HFF-Myc (cell line): ENCODE data around the gene PCGF5.

Experiments used
- DNase-seq: peaks from one replicate; pipeline ENCODE4 v3.0.0-alpha.2; 2011; ENCODE audit warnings: low read depth; ENCODE audit errors: extremely low read depth
- H3K4me3 ChIP-seq: replicated peaks from 2 replicates; pipeline ENCODE4 v1.5.1; 2011; ENCODE audit warnings: low read depth, mild to moderate bottlenecking, control low read depth, low read length
- TF ChIP-seq, protein P1 (sequence below): IDR thresholded peaks from 2 replicates; pipeline ENCODE4 v1.5.1; 2012; ENCODE audit warnings: mild to moderate bottlenecking, low read depth, low read length, control low read depth; ENCODE audit errors: missing control alignments

The PCGF5 gene

DNA sequence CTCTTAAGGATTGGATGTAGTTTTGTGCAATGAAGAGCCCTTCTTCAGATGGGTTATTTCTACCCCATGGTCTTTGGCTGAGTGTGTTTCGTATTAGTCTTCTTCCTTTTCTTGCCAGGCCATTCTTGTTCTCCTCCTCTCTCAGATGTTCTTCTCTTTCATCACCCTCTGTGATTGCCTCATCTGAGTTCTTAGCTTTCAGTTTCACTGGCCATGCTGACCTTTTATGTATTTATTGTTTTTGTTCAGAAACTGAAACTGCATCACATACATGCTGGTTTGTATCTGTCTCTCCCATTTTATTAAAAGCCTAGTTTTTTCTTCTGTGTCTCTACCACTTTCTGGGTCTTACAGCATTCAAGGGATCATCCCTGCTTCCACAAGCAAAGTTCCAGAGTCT, 21.7 kb upstream of the PCGF5 start:
- no peak overlapping the region for H3K4me3 ChIP-seq
- DNase-seq, result no peak

DNA sequence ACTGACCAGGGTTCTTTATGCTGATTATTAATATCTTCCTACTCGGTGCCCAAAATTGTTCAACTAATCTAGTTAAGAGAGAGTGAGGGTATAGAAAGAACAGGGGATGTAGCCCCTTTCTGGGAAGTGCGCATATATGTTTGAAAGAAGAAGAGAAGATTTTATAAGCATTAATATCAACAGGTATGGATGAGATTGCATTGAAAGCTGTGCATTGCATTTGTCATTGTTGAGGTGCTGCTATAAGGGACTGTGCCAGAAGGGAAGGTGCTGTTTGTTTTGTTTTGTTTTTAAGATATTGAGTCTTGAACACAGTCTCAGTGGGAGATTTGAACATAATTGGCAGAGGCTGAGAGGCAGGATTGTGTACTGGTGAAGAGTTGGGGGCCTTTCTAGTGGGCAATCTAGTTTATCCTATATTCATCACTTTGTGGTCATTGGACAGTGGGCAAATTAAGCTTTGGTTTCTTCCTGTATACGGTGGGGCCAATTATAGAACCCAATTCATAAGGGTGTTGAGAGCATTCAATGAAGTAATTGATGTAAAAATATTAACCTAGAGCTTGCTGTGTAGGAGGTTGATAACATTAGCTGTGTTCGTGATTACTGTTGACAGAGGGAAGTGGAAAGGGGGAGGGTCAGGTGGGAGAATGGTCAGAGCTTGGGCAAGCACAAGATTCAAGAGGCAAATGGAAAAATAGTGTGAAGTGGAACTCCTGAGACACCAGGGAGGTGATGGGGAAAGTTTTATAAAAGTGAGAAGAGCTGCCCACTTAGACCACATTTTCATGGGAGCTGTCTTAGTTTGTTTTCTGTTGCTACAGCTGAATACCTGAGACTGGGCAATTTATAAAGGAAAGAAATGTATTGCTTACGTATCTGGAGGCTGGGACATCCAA, 19.9 kb upstream of the PCGF5 start:
- TF ChIP-seq, protein P1, sequence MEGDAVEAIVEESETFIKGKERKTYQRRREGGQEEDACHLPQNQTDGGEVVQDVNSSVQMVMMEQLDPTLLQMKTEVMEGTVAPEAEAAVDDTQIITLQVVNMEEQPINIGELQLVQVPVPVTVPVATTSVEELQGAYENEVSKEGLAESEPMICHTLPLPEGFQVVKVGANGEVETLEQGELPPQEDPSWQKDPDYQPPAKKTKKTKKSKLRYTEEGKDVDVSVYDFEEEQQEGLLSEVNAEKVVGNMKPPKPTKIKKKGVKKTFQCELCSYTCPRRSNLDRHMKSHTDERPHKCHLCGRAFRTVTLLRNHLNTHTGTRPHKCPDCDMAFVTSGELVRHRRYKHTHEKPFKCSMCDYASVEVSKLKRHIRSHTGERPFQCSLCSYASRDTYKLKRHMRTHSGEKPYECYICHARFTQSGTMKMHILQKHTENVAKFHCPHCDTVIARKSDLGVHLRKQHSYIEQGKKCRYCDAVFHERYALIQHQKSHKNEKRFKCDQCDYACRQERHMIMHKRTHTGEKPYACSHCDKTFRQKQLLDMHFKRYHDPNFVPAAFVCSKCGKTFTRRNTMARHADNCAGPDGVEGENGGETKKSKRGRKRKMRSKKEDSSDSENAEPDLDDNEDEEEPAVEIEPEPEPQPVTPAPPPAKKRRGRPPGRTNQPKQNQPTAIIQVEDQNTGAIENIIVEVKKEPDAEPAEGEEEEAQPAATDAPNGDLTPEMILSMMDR, result no peak
- DNase-seq, result no peak
- H3K4me3 ChIP-seq, result no peak overlapping the region

More for the DNA sequence above, 21.7 kb upstream of the PCGF5 start:
- TF ChIP-seq, protein P1, result no peak

DNA sequence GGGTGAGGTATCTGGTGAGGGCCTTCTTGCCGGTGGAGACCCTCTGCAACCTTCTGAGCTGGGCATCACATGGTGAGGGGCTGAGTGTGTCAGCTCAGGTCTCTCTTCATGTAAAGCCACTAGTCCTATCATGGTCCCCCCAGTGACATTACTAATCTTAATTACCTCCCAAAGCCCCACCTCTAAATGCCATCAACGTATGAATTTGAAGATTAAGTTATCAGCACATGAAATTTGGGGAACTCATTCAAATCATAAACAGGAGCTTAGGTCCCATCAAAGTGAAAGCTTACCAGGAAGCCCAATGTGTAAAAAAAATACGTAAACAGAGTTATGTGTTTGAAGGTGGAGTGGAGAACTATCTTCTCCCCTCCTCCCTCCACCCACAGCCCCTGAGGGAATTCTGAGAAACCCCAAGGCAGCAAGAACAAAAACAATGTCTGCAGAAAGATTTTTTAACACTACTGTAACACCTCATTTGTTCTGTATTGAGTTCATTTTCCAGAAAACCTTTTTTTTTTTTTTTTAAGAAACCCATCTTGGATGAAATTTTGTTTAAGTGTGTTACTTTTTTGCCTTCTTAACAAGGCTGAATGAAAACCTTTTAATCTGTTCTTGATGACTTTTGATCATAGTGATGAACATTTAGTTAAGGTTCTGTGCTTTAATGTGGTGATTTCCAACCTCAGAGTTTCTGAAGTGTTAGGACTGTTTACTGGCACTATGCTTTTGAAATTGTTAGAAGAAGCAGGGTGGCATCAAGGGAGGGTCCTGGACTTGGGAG, 19.1 kb upstream of the PCGF5 start:
- no peak overlapping the region for H3K4me3 ChIP-seq
- DNase-seq, result no peak
- TF ChIP-seq, protein P1, result no peak

DNA sequence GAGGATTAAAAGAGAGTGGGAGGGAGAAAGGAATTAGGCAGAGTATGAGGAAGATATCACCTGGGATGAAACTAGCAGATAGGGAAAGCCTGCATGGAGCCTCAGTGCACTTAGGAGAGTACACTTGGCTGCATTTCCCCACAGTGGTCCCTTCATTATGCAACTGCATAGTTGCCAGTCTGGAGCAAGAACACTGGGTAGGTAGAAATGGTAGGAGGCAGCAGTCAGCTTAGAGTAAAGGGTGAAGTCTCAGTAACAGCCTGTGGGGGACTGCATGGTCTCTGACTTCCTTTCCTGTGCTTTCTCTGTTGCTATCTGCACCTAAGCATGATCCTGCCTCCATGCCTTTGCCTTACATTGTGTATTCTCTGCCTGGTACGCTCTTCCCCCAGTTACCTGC, 14.0 kb upstream of the PCGF5 start:
- TF ChIP-seq, protein P1, result no peak
- no peak overlapping the region for H3K4me3 ChIP-seq
- DNase-seq, result no peak

DNA sequence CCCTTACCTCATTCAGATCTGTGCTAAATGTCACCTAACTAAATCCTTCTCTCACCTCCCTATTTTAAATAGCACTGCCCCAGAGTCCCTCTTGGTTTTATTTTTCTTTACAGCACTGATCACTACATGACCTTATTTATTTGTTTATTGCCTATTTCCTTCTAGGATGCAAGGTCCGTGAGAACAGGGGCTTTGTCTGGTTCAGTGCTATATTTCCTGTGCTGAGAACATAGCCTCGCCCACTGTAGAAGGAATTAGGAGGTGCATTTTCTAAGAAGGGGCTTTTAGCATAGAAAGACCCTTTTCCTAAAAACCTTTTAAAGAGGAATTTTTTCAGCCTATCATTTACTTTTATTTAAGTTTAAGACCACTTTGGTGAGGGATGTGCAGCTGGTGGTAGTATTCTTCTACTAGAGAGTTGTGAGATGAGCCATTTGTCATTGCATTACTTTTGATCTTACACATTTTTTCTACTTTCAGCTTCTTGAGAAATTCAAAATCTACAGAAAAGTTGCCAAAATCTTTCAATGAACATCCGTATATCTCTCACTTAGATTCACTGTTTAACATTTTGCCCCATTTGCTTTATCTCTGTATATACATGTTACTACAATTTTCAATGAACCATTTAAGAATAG, 13.5 kb upstream of the PCGF5 start:
- TF ChIP-seq, protein P1, result no peak
- H3K4me3 ChIP-seq, result no peak overlapping the region
- DNase-seq, result no peak

DNA sequence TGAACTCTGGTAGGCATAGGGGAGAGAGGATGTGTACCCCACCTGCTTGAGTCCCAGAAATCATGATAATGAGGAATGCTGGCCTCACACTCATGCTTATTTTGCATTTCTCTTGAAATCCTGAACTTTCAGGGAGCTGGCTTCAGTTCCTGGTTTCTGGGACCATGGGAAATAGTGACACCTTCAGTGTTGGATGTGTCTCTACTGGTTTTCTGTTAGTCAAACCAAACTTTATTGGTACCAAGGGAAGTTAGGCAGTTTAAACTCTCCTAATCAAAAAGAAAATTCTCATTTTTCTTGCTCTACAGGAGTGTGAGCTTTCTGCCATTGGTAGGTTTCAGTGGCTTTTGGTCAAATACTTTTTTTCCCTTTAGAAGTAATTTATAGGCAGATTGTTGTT, 11.8 kb upstream of the PCGF5 start:
- no peak overlapping the region for H3K4me3 ChIP-seq
- TF ChIP-seq, protein P1, result no peak
- DNase-seq, result no peak
